ENCODE results near the gene GRIN3B.
"Not testable (repeated sequence)": the region's sequence is repeated elsewhere in the genome, so short reads cannot be mapped to it uniquely, and the experiment has no call there.

The GRIN3B gene

GRCh38 chr19:1018393-1018792, 18.2 kb downstream of the GRIN3B start:
- no peak for DNase-seq (ENCODE audit: low read depth)
- TF ChIP-seq, protein P1, sequence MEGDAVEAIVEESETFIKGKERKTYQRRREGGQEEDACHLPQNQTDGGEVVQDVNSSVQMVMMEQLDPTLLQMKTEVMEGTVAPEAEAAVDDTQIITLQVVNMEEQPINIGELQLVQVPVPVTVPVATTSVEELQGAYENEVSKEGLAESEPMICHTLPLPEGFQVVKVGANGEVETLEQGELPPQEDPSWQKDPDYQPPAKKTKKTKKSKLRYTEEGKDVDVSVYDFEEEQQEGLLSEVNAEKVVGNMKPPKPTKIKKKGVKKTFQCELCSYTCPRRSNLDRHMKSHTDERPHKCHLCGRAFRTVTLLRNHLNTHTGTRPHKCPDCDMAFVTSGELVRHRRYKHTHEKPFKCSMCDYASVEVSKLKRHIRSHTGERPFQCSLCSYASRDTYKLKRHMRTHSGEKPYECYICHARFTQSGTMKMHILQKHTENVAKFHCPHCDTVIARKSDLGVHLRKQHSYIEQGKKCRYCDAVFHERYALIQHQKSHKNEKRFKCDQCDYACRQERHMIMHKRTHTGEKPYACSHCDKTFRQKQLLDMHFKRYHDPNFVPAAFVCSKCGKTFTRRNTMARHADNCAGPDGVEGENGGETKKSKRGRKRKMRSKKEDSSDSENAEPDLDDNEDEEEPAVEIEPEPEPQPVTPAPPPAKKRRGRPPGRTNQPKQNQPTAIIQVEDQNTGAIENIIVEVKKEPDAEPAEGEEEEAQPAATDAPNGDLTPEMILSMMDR (IDR thresholded peaks at IDR 0.05; ENCODE audit: low read depth, low read length, missing control alignments): no peak
- peak overlapping the region; percentile 91 for H3K4me3 ChIP-seq (ENCODE audit: low read depth, low read length)

- H3K4me3 ChIP-seq (ENCODE audit: low read depth, low read length): peak overlapping the region; percentile 91
- DNase-seq (ENCODE audit: low read depth): no peak
- TF ChIP-seq, protein P1 (IDR thresholded peaks at IDR 0.05; ENCODE audit: low read depth, low read length, missing control alignments): no peak
These were observed 18.9 kb downstream of the GRIN3B start for GRCh38 chr19:1018932-1019615.

DNA sequence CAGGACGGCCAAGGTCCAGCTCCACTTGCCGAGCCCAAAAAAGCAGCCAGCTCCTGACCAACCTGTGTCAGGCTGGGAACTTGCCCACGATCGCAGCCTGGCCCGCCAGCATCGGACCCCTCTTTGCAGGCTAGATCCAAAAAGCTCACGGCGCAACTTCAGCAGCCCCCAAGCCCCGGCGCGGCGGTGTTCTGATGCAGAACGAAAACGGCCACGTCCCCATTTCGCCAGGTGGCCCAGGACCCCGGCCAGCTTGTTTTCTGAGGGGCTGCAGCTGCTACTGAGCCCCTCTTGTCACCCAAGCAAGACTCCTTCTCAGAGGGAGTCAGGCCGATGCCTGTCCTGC, 19.4 kb downstream of the GRIN3B start:
- H3K4me3 ChIP-seq (ENCODE audit: low read depth, low read length): peak overlapping the region; percentile 91
- TF ChIP-seq, protein P1 (IDR thresholded peaks at IDR 0.05; ENCODE audit: low read depth, low read length, missing control alignments): no peak
- DNase-seq (ENCODE audit: low read depth): no peak

DNA sequence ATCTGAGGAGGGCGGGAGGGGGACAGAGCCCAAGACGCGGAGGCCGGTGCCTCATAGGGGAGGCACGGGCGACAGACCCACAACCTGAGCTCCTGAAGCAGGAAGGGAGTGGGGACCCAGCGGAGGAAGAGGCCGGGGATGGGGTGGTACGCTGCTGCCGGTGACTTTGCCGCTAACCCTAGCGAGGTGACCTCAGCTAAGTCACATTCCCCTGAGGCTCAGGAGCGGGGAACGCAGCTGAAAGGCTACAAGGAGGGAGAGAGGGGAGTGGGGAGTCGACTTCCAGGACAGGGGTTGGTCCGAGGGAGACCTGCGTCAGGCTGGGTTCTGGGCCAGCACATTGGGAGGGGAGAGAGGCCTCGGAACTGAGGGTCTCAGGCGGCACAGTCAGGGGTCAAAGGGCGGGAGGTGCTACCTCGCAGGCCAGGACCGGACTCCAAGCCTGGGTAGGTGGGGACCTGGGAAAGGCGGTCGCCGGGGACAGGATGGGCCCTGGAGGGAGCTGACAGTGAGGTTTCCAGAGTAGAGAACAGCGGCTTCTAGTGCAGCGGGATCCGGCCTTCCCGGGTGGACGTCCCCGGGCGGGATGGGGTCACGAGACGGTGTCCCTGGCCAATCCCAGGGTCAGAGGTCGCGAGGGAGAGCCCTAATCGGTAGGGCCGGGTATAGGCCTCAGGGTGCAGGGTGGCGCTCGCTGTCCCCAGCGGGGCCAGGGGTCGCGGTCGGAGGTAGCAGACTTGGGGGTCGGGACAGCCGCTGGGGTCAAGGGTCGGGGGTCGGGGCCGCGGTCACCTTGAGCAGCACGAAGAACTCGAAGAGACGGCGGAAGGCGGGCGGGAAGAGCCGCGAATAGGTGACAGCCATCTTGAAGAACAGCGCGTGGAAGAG, 20.0 kb downstream of the GRIN3B start:
- TF ChIP-seq, protein P1 (IDR thresholded peaks at IDR 0.05; ENCODE audit: low read depth, low read length, missing control alignments): no peak
- H3K4me3 ChIP-seq (ENCODE audit: low read depth, low read length): peak overlapping the region; percentile 91
- DNase-seq (ENCODE audit: low read depth): no peak

DNA sequence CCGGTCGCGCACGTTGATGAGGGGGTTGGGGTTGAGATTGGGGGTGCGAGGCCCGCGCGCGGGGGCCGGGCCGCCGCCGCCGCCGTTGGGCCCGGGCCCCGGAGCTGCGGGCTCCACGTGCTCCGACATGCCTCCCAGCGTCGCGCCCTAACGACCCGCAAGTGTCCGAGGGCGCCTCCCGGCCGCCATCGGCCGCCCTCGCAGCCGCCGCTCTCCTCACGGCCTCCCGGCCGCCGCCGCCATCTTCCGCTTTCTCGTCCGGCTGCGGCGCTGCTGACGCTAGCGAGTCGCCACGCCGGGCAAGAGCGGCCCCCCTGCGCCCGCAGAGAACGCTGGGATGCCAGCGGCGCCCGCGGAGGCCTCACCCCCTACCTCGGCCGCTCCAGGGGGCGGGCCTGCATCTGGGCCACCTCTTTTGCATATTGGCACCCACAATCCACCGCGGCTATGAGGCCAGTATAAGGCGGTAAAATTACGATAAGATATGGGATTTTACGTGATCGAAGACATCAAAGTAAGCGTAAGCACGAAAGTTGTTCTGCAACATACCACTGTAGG, 20.7 kb downstream of the GRIN3B start, which contains the start of gene TMEM259:
TSS of gene TMEM259 (minus strand) at position 256 of the 558 bp plus-strand sequence. CDS start at position 129, 127 bp downstream.
- peak; percentile 85 for DNase-seq (ENCODE audit: low read depth)
- TF ChIP-seq, protein P1 (IDR thresholded peaks at IDR 0.05; ENCODE audit: low read depth, low read length, missing control alignments): no peak

GRCh38 chr19:1023883-1024188, 23.6 kb downstream of the GRIN3B start:
- H3K4me3 ChIP-seq (ENCODE audit: low read depth, low read length); DNase-seq (ENCODE audit: low read depth): not testable (repeated sequence)

More for the DNA sequence above, 20.7 kb downstream of the GRIN3B start, which contains the start of gene TMEM259:
- H3K4me3 ChIP-seq (ENCODE audit: low read depth, low read length): peak within 1 kb of the TSS; percentile 91

GRCh38 chr19:1025080-1025479, 24.9 kb downstream of the GRIN3B start:
- not testable (repeated sequence) for H3K4me3 ChIP-seq (ENCODE audit: low read depth, low read length); DNase-seq (ENCODE audit: low read depth)
